Retinal pigment epithelial cell (primary cell): ENCODE data around the gene CACNG4.

Experiments
- DNase-seq: peaks from one replicate; pipeline ENCODE4 v3.0.0-alpha.2; 2010; ENCODE audit warnings: low read depth
- H3K4me3 ChIP-seq: 2 replicates; pipeline ENCODE4 v1.5.1; 2011; ENCODE audit warnings: mild to moderate bottlenecking, low read length, control low read depth, moderate library complexity
- CTCF ChIP-seq: conservative IDR thresholded peaks from 2 replicates; pipeline ENCODE4 v1.5.1; 2011; ENCODE audit warnings: low read depth, low read length, control low read depth, inconsistent platforms

CACNG4 gene

DNA sequence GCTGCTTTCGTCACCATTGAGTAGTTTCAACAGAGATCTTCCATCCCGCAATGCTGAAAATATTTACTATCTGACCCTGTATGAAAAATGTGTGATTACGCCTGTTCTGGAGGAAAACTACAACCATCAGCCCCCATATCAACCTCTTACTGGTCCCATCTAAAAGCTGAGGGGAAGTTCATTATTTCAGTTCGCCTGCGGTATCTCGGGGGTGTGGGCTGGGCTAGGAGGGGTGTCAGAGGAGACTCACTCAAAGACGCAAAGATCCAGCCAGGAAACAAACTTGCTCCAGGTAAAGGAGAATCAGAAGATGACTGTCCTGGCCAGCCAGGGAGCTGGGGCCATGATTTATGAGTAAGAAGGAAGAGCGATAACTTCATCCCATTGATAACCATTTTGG, 93.5 kb downstream of the CACNG4 start:
- no peak for DNase-seq
- no peak overlapping the region for H3K4me3 ChIP-seq
- TF ChIP-seq CTCF = no peak

DNA sequence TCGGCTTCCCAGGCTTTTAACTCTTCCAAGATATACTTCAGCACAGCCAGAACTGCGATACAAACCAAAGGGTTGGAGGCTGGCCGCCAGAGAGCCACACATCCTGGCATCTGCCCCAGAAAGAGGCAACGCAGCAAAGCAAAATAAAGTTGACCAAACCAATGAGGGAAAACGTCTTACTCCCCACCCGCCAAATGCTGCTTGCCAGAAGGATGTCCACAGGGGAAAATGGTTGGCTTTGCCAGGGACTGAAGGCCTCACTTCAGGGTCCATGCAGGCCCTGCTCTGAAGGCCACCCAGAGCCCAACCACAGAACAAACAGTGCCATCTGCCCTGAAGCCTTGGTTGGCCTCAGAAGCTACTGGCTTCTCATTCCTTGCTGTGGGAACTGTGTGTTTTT, 94.9 kb downstream of the CACNG4 start:
- no peak overlapping the region for H3K4me3 ChIP-seq
- no peak for DNase-seq
- no peak for TF ChIP-seq CTCF

DNA sequence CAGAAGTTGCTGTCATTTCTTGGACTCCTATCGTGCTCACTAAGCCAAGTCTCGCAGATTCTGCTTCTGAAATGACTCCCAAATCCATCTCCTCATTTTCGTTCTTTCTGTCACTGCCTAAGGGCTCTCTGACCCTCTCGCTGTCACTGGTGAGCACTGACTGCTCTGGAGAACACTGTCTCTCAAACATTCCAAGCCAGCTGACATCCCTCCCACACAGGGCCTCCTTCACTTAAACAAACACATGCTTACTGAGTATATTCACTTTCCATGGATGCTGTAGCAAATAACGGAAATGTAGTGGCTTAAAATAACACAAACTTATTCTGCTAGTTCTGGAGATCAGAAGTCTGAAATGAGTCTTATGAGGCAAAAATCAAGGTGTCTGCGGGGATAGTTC, 98.6 kb downstream of the CACNG4 start:
- DNase-seq = no peak
- TF ChIP-seq CTCF = peak; percentile 0
- H3K4me3 ChIP-seq = no peak overlapping the region

DNA sequence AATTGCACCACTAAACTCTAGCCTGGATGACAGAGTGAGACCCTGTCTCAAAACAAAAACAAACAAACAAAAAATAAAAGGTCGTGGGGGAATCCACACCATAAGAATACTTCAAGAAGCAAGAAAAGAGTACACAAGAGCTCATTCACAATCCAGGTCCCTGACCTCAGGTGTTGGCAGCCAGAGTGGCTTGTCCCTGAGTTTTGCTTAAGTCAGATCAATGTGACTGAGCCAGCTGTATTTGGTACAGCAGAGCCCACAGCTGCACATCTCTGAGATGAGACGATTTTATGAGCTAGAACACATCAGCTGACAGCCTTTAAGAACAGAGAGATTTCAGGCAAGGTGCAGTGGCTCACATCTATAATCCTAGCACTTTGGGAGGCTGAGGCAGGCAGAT, 102.2 kb downstream of the CACNG4 start:
- no peak overlapping the region for H3K4me3 ChIP-seq
- TF ChIP-seq CTCF = no peak
- no peak for DNase-seq

- H3K4me3 ChIP-seq = no peak overlapping the region
- no peak for DNase-seq
- TF ChIP-seq CTCF = no peak
Observed at GRCh38 chr17:67067571-67068482, 103.3 kb downstream of the CACNG4 start.

DNA sequence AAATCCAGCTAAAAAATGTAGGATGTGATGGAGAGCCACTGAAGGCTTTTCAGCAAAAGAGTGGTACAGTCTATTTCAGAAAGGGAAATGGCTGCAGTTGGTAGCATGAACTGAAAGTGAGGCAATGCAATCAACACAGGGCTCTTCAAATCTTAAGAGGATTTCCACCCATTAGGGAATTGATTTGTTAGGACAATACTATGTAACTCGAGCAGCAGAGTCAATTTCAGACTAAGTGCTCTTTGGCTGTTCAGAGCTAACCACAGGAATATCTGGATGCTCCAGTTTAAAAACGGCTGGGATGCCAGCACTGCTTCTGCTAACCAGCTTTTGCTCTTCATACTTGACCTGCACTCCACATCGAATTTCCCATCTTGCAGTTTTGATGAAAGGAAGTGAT, 104.5 kb downstream of the CACNG4 start:
- DNase-seq = no peak
- no peak overlapping the region for H3K4me3 ChIP-seq
- TF ChIP-seq CTCF = no peak

GRCh38 chr17:67069603-67070136, 105.2 kb downstream of the CACNG4 start:
- DNase-seq = no peak
- TF ChIP-seq CTCF = no peak
- no peak overlapping the region for H3K4me3 ChIP-seq
